Heart right ventricle (tissue), 16 donors: ENCODE results near the gene LDLRAD1. TPM values are rescaled to one million over a fixed set of nuclear protein-coding genes. Genes with fewer than 3 reads are reported as not detected.
"Not testable (repeated sequence)": the region's sequence is repeated elsewhere in the genome, so short reads cannot be mapped to it uniquely, and the experiment has no call there.

Experiments
- ATAC-seq, 8 donors: fragments of 200-7000 bp; cut with Tn5 transposase; one replicate each; pipeline ENCODE4 v1.9.1; 2020; ENCODE audit warnings: mild to moderate bottlenecking in 8 of 8, moderate library complexity in 8 of 8, moderate number of reproducible peaks in 1 of 8
- DNase-seq, 2 donors: peaks; one replicate each; pipeline ENCODE4 v3.0.0-alpha.2; 2020
- H3K27ac ChIP-seq, 10 donors: fragments of 200-600 bp; sonication (generic) in 2 of 10; one replicate each; pipeline versions ENCODE4 v1.5.0 to v1.8.0; 2020 to 2022; ENCODE audit warnings: mild to moderate bottlenecking in 3 of 10
- H3K27me3 ChIP-seq, 7 donors: fragments of 200-600 bp; one replicate each; pipeline ENCODE4 v1.8.0; 2021 to 2022; ENCODE audit warnings: mild to moderate bottlenecking in 2 of 7
- H3K36me3 ChIP-seq, 9 donors: fragments of 200-600 bp; sonication (generic) in 1 of 9; one replicate each; pipeline versions ENCODE4 v1.5.0 to v1.8.0; 2020 to 2022; ENCODE audit warnings: mild to moderate bottlenecking in 2 of 9
- H3K4me1 ChIP-seq, 9 donors: fragments of 200-600 bp; sonication (generic) in 1 of 9; one replicate each; pipeline versions ENCODE4 v1.5.0 to v1.8.0; 2020 to 2022; ENCODE audit warnings: mild to moderate bottlenecking in 4 of 9
- H3K4me3 ChIP-seq, 10 donors: fragments of 200-600 bp; sonication (generic) in 2 of 10; one replicate each; pipeline versions ENCODE4 v1.5.0 to v1.8.0; 2020 to 2022; ENCODE audit warnings: mild to moderate bottlenecking in 7 of 10, moderate library complexity in 2 of 10
- H3K9me3 ChIP-seq, 11 donors: fragments of 200-600 bp in 10 of 11; sonication (generic) in 2 of 11; one replicate each; pipeline versions ENCODE4 v1.5.0 to v1.8.0; 2013 to 2022; ENCODE audit warnings: mild to moderate bottlenecking in 2 of 11, control low read depth in 1 of 11, moderate library complexity in 1 of 11
- WGBS, 2 donors: extraction: QIAGEN DNeasy Blood & Tissue Kit; methylation state at CpG; one replicate each; pipeline ENCODE4 v1.1.7; 2013; ENCODE audit warnings: inconsistent platforms in 1 of 2; 5-methylcytosine and 5-hydroxymethylcytosine counted together
- intact Hi-C, 10 donors: fragments of 100-400 bp; cut with DNase I; formaldehyde crosslinking; loops; one replicate each; pipeline versions ENCODE4 v1.11.1 to v1.14.2; 2022
- polyA plus RNA-seq, 2 donors: library from polyadenylated mRNA; stranded (reverse); fragments of 200-250 nt; gene quantifications; one replicate each; pipeline ENCODE4 v1.2.3, GENCODE V29; 2013
- total RNA-seq, 10 donors: library from RNA; stranded (reverse); fragmentation: NEBNext Ultra II Directional in 3 of 10; extraction: Animal tissue kit (Norgen Biotek cat#: 25700) in 3 of 10; gene quantifications; one replicate each; pipeline versions ENCODE4 v1.2.1 to v1.2.4, GENCODE V29; 2021 to 2023
- TF ChIP-seq, protein P1 (sequence below), 9 donors: fragments of 200-600 bp; sonication (generic) in 2 of 9; IDR thresholded peaks; one replicate each; pipeline versions ENCODE4 v1.5.0 to v1.8.0; 2021 to 2022; ENCODE audit warnings: antibody characterized with exemption in 9 of 9, mild to moderate bottlenecking in 5 of 9, moderate library complexity in 1 of 9
- donor health status: Arrhythmogenic right ventricular cardiomyopathy.
- donor health status: ischemic (EF 13 %, LVEDD 7.1; RV severe dilation, severe dysfunction).
- donor health status: healthy with polysubstance abuse.
- donor health status: DM: no; HTN: yes; CAD: no.
- donor health status: DM: no; HTN: no; CAD: no.
- donor health status: ischemic (EF 25% LVEDD 6.9; RV normal size, moderate dysfunction).
- donor health status: ischemic (EF 25% LVEDD 5.7; RV mildly dilated, moderate dysfunction).
- donor health status: healthy.
- donor health status: DM: yes; HTN: yes; CAD: no.
- donor health status: Ischemic cardiomyopathy.
- donor health status: ischemic (EF 35%, LVEDD 5.7; RV mildly dilated, moderate dysfunction).
- donor health status: nonischemic (EF 11% LVEDD 7.7; RV severe dilation, severe dysfunction).
- donor health status: DM: yes; HTN: yes; CAD: no.
- donor health status: PGD.
- donor health status: ischemic (EF 29% LVEDD 5.4; RV normal size, mild dysfunction).
- donor health status: nonischemic (EF 23%, LVEDD 6.1; RV moderate dilation, normal function).

Gene LDLRAD1
- total and polyA plus RNA-seq, 12 donors = not detected

DNA sequence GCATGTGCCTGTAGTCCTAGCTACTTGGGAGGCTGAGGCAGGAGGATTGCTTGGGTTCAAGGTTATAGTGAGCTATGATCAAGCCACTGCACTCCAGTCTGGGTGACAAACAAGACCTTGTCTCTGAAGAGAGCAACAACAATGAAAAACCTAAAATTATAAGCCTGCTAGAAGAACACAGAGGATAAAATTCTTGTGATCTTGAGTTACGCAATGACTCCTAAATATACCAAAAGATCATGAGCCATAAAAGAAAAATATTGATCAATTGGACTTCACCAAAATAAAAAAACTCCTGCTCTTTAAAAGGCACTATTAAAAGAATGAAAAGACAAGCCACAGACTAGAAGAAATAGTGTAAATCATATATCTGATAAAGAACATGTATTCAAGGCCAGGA is 22.3 kb downstream of the LDLRAD1 start:
- Histone ChIP-seq H3K27ac (no peak overlapping the region), H3K9me3 (no peaks in the 10 kb centered on the region), H3K4me1 (no peaks in the 10 kb centered on the region), H3K36me3 (no peaks in the 10 kb centered on the region), H3K4me3 (no peak overlapping the region), H3K27me3 (no peaks in the 10 kb centered on the region)
- no peak for ATAC-seq
- no peak for DNase-seq
- WGBS, 2 donors = 92 to 98% methylated on average over 1 of the region's 1 CpG
- intact Hi-C loops = no loop called here
- TF ChIP-seq, protein P1, sequence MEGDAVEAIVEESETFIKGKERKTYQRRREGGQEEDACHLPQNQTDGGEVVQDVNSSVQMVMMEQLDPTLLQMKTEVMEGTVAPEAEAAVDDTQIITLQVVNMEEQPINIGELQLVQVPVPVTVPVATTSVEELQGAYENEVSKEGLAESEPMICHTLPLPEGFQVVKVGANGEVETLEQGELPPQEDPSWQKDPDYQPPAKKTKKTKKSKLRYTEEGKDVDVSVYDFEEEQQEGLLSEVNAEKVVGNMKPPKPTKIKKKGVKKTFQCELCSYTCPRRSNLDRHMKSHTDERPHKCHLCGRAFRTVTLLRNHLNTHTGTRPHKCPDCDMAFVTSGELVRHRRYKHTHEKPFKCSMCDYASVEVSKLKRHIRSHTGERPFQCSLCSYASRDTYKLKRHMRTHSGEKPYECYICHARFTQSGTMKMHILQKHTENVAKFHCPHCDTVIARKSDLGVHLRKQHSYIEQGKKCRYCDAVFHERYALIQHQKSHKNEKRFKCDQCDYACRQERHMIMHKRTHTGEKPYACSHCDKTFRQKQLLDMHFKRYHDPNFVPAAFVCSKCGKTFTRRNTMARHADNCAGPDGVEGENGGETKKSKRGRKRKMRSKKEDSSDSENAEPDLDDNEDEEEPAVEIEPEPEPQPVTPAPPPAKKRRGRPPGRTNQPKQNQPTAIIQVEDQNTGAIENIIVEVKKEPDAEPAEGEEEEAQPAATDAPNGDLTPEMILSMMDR (IDR thresholded peaks at IDR 0.05) = no peak

DNA sequence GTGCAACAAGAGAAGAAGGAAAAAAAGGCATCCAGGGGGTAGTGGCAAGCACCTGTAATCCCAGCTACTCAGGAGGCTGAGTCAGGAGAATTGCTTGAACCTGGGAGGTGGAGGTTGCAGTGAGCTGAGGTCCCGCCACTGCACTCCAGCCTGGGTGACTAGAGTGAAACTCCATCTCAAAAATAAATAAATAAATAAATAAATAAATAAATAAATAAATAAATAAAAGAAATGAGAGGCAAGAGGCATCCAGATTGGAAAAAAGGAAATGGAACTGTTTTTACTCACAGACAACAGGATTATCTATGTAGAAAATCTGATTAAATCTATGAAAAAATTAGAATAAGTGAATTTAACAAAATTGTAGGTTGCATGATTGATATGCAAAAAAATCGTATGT is 23.5 kb downstream of the LDLRAD1 start:
- 92 to 95% methylated on average over 2 of the region's 2 CpGs for WGBS, 2 donors
- H3K27me3 ChIP-seq, ATAC-seq, H3K4me1 ChIP-seq, H3K9me3 ChIP-seq, H3K4me3 ChIP-seq, H3K27ac ChIP-seq, intact Hi-C loops, H3K36me3 ChIP-seq, DNase-seq: not testable (repeated sequence)

DNA sequence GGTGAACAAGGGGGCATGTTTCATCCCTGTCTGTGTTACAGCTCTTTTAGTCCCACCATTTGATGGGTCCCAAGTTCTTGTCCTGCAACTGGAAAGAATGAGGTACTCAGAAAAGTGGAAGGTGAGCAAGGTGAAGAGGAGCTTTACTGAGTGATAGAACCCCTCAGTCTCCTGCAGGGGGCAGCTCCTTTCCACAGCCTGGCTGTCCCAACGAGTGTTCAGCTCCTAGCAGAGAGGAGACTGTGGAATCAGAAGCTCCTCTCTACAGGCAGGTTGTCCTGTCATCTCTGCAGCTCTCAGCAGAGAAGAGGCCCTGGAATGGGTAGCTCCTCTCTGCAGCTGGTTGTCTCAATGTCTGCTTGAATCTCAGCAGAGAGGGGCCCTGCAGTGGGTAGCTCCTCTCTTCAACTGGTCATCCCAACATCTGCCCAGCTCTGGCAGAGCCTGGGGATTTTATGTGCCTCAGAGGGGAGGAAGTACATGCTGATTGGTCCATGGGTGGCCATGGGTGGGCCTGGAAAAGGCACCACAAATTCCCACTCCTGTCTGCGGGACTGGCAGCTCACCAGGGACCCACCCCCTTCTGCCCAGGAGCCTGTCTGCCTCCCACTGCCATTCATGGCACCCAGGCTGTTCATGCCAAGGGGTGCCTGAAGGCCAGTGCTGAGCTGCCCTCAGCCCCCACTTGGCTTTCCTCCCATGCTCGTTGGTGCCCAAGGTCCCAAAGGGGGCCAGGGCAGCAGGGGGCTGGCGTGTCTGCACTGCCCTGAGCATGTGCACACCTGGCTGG is 25.7 kb downstream of the LDLRAD1 start:
- no peak for DNase-seq
- Histone ChIP-seq H3K36me3 (no peaks in the 10 kb centered on the region), H3K4me3 (no peak overlapping the region), H3K27me3 (no peaks in the 10 kb centered on the region), H3K4me1 (no peaks in the 10 kb centered on the region), H3K27ac (no peak overlapping the region), H3K9me3 (no peaks in the 10 kb centered on the region)
- 72 to 74% methylated on average over 4 of the region's 4 CpGs for WGBS, 2 donors
- intact Hi-C loops = no loop called here
- peak in 6 of 8 donors; percentile 53 to 70 (median 62) for ATAC-seq
- TF ChIP-seq, protein P1 (IDR thresholded peaks at IDR 0.05) = peak in 7 of 9 donors; percentile 22 to 44 (median 36)

DNA sequence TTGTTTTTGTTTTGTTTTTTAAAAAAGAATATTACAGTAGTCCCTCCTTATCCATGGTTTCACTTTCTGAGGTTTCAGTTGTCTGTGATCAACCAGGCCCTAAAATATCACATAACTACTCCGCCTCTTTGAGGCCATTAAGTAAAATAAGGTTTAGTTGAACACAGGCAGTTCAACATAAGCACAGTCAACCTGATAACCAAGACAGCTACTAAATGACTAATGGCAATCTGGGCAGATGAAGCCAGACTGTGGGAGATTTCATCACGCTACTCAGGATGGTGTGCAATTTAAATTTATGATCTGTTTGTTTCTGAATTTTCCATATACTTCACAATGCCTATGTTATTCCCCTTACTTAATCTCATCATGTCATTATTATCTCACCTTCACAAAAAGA is 30.1 kb downstream of the LDLRAD1 start:
- Histone ChIP-seq H3K27me3 (no peaks in the 10 kb centered on the region), H3K27ac (no peak overlapping the region), H3K4me3 (no peak overlapping the region), H3K36me3 (no peaks in the 10 kb centered on the region), H3K9me3 (no peaks in the 10 kb centered on the region), H3K4me1 (peaks cover 0 to 4% (median 0%) of the 10 kb centered on the region in 9 donors)
- intact Hi-C loops = no loop called here
- TF ChIP-seq, protein P1 (IDR thresholded peaks at IDR 0.05) = no peak
- DNase-seq (no peak), ATAC-seq (no peak)
- WGBS, 2 donors = 88 to 94% methylated on average over 2 of the region's 2 CpGs

DNA sequence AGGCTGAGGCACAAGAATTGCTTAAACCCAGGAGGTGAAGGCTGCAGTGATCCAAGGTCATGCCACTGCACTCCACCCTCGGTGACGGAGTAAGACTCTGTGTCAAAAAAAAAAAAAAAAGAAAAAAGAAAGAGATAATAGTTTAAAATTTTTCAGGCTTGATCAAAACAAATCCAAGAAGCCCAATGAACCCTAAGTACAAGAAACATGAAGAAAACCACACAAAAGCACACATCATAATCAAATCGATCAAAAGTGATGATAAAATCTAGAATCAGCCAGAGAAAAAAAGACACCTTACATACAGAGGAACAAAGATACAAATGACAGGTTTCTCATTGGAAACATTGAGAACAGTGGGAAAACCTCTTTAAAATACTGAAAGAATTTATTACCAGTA is 31.5 kb downstream of the LDLRAD1 start:
- Histone ChIP-seq H3K4me3 (no peak overlapping the region), H3K27me3 (no peaks in the 10 kb centered on the region), H3K27ac (no peak overlapping the region), H3K36me3 (no peaks in the 10 kb centered on the region), H3K9me3 (no peaks in the 10 kb centered on the region), H3K4me1 (peaks cover 0 to 14% (median 11%) of the 10 kb centered on the region in 9 donors)
- DNase-seq = no peak
- TF ChIP-seq, protein P1 (IDR thresholded peaks at IDR 0.05) = no peak
- WGBS, 2 donors = 94 to 97% methylated on average over 3 of the region's 3 CpGs
- ATAC-seq = no peak
- intact Hi-C loops = no loop called here
